Epithelial cell of esophagus (primary cell): ENCODE results near the gene TMEM233.

Source experiments
- DNase-seq: peaks from one replicate; pipeline ENCODE4 v3.0.0; 2010; ENCODE audit warnings: low read depth
- H3K4me3 ChIP-seq: 2 replicates; pipeline ENCODE4 v1.5.1; 2011; ENCODE audit warnings: mild to moderate bottlenecking, low read length, control low read depth
- TF ChIP-seq, protein P1 (sequence below): IDR thresholded peaks from 2 replicates; pipeline ENCODE4 v1.5.1; 2011; ENCODE audit warnings: low read depth, mild to moderate bottlenecking, low read length, control low read depth, inconsistent platforms; ENCODE audit not compliant: insufficient read depth; ENCODE audit errors: missing control alignments

The TMEM233 gene

DNA sequence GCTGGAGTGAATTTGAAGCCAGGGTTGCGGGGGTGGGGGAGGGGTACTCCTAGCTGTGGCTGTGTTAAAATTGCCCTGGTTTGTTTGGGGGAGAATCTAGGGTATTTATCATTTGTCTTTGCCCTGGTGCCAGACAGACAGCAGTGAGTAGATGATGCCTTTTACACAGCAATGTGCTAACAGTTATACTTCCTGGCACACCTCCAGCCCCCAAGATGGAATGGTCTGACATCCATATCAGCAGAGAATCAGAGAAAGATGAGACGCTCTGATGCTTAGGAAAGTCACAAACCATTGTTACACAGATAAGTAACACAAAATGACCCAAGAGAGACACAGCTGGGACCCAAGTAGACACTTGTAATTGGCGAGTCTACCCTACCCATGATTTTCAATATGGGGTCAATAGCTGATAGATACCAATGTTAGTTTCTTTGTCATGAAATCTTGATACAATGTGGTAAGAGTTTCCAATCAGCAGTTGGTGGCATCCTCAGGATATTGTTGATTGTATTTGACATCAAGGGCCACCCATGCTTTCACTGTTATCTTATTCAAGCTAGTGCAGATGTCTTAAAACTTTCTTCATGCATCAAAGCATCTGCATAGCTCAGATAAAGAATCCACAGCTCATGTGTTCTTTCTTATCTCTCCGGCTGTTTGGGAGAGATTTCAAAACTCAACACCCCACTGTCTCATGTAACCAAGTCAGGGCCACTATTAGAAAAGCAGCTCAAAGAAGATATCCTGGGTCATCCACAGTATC is 71.8 kb downstream of the TMEM233 start:
- TF ChIP-seq, protein P1, sequence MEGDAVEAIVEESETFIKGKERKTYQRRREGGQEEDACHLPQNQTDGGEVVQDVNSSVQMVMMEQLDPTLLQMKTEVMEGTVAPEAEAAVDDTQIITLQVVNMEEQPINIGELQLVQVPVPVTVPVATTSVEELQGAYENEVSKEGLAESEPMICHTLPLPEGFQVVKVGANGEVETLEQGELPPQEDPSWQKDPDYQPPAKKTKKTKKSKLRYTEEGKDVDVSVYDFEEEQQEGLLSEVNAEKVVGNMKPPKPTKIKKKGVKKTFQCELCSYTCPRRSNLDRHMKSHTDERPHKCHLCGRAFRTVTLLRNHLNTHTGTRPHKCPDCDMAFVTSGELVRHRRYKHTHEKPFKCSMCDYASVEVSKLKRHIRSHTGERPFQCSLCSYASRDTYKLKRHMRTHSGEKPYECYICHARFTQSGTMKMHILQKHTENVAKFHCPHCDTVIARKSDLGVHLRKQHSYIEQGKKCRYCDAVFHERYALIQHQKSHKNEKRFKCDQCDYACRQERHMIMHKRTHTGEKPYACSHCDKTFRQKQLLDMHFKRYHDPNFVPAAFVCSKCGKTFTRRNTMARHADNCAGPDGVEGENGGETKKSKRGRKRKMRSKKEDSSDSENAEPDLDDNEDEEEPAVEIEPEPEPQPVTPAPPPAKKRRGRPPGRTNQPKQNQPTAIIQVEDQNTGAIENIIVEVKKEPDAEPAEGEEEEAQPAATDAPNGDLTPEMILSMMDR = no peak
- H3K4me3 ChIP-seq = no peak overlapping the region
- no peak for DNase-seq

DNA sequence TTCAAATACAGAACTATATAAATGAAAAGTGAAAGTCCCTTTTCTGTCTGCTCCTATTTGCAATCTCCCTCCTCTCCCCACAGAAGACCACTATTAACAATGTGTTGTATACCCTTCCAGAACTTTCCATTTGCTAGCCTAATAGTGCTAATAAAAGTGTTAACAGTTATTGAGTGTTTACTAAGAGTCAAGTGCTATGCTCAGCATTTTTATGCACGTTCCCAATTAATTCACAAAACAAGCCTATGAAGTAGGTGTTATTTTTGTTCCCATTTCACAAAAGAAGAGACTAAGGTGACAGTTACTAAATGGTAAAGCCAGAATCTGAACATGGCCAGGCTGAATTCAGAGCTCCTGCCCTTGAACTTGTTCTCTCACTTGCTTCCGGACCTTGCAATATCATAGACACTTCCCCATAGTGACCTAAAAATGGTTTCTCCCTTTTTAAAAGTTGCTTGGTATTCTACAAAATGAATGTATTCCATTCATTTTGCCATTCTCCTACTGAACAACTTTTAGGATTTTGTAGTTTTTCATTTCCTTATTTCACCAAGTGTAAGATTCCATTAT is 72.7 kb downstream of the TMEM233 start:
- DNase-seq = no peak
- no peak overlapping the region for H3K4me3 ChIP-seq
- TF ChIP-seq, protein P1 = no peak

DNA sequence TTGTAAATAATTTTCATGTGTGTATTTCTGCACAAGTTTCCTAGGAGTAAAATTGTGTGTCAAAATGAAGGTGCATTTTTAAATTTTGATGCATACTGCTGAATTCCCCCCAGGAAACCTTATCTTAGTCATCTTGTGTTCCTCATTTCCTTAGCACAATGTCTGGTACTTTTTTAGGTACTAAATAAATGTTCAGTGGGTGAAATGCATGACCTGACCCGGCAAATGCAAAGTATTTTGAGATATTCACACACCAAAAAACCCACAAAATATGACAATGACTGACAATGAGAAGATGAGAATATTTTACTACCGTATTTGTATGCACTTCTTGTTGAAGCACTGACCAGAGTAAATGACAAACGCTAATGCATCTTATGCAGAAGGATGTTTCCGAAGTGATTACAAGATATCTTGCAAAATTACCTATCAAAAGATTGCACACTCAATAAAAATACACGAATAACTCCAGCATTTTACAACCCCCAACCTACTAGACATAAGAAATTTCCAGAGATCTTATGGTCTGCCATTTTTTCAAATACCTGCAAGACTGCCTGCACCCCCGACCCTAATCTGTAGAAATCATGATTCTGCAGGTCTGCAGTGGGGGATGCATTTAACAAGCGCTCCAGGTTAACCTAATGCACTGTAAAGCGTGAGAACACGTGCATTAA is 73.5 kb downstream of the TMEM233 start:
- TF ChIP-seq, protein P1 = no peak
- peak overlapping the region; percentile 42 for H3K4me3 ChIP-seq
- DNase-seq = no peak

DNA sequence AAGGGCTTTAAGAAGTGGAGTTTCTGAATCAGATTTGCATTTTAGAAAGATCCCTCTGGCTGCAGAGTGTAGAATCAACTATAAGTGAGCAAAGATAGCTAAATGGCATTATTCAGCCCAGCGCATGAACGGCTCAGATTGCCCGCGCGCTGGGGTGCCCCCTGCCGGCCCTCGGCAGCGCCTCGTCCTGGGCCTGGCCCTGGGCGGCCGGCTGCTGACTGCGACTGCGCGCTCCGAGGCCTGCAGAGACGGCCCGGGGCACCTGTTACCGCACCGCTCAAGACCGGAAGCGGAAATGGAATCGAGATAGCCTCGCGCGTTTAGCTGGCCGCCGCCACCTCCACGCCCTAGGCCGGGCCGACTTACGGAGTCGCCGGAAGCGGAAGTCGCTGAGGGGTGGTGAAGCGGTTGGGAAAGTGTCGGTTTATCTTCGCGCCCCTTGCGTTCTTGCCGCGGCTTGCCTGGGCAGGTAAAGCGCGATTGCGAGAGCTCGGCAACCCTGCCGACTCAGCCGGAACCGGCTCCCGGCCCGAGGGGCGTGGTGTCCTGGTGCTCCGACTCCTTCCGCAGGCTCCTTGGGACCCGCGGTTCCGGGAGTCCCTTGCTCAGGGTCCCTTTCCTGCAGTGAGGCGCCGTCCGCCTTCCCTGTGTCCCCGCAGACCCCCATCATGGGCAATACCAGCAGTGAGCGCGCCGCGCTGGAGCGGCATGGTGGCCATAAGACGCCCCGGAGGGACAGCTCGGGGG is 74.2 kb downstream of the TMEM233 start, which contains the start of gene PRKAB1:
TSS of gene PRKAB1 (plus strand) at position 557 of the 747 bp plus-strand sequence. CDS start at position 669, 112 bp downstream.
- TF ChIP-seq, protein P1 = peak; percentile 64
- peak; percentile 100 for DNase-seq
- peak within 1 kb of the TSS; percentile 96 for H3K4me3 ChIP-seq

DNA sequence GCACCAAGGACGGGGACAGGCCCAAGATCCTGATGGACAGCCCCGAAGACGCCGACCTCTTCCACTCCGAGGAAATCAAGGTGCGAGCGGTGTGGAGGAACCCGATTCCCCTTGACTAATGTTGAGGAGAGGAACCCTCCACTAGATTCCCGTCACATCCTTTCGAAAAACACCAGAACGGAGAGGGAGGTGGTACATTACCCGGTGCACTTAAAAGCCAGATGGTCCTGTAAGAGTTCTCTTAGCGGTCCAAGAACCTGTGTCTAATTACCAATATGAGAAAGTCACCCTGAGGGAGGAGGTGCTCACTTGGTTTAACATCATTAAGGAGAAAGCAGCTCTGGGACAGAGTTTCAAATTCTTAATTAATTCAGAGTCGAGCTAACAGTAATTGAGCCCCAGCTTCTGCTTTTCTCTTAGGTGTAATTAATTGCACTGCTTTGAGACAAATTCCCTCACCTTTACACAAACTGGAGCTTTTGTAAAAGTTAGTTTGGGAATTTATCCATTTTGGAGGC is 74.8 kb downstream of the TMEM233 start:
- TF ChIP-seq, protein P1 = no peak
- peak overlapping the region; percentile 96 for H3K4me3 ChIP-seq
- peak; percentile 39 for DNase-seq

DNA sequence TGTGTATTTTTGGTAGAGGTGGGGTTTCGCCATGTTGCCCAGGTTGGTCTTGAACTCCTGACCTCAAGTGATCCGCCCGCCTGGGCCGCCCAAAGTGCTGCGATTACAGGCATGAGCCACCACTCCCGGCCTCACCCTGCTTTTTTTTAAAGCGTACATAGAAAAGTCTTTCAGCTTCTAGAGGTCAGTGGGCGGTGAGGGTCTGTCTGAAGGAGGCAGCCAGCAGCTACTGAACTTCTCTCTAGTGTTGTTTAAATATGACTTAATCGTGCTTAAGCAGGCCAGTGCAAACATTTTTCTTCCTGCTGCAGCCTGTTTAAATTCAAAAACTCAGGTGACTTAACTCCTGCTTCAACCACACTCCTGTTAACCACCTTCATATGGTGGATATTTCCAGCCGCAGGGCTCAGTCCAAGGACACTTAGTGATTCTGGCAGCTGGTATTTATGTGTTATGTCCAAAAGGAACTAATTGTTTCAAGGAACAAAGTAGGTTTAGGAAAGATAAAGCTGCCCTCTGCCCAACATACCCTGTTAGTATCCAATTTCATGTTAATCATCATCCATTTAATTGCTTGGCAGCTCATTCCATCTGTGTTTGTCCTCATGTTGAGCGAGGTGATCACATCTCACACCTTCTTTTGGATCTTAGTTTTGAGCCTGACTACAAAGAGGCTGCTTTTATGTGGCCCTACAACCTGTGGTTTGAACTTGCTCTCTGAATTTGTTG is 76.3 kb downstream of the TMEM233 start:
- peak; percentile 81 for DNase-seq
- TF ChIP-seq, protein P1 = no peak
- peak overlapping the region; percentile 15 for H3K4me3 ChIP-seq
